Measurements from ENCODE around the gene LRRC49.
"Not testable (repeated sequence)": the region's sequence is repeated elsewhere in the genome, so short reads cannot be mapped to it uniquely, and the experiment has no call there.

The LRRC49 gene

DNA sequence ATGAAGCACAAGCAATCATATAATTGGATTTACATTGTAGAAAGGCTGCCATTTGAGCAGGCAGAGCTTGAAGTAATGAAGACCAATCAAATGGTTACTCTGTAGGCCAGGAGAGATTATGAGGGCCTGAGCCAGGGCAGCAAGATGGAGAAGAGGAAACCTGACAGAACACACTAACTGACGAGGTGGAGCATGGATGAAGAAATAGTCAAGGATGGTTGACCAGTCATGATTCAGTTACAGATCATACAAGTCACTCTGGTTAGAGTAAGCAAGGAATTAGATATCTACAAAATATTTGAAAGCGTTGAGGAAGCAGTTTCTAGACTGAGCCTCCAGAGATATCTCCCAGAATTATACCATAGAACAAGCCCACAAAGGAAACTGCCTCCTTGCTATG, 120.8 kb downstream of the LRRC49 start:
- Mint-ChIP-seq H3K27ac (no peak overlapping the region), H3K27me3 (peaks cover 38% of the 10 kb centered on the region), H3K4me3 (no peak overlapping the region), H3K9me3 (no peaks in the 10 kb centered on the region), H3K36me3 (ENCODE audit: low read depth) (no peaks in the 10 kb centered on the region), H3K4me1 (ENCODE audit: low read depth) (no peaks in the 10 kb centered on the region)
- DNase-seq, result no peak

- H3K36me3 Mint-ChIP-seq (ENCODE audit: low read depth), result no peaks in the 10 kb centered on the region
- H3K27me3 Mint-ChIP-seq, result peaks cover 34% of the 10 kb centered on the region
- DNase-seq, result no peak
- peaks cover 3% of the 10 kb centered on the region for H3K9me3 Mint-ChIP-seq
- H3K4me3 Mint-ChIP-seq, result no peak overlapping the region
- no peaks in the 10 kb centered on the region for H3K4me1 Mint-ChIP-seq (ENCODE audit: low read depth)
- H3K27ac Mint-ChIP-seq, result no peak overlapping the region
These were observed 122.7 kb downstream of the LRRC49 start for GRCh38 chr15:71015342-71015741.

GRCh38 chr15:71031232-71031631, 138.6 kb downstream of the LRRC49 start:
- DNase-seq; H3K9me3 Mint-ChIP-seq; H3K27ac Mint-ChIP-seq; H3K36me3 Mint-ChIP-seq (ENCODE audit: low read depth); H3K4me3 Mint-ChIP-seq; H3K4me1 Mint-ChIP-seq (ENCODE audit: low read depth): not testable (repeated sequence)
- H3K27me3 Mint-ChIP-seq, result peaks cover 53% of the 10 kb centered on the region

- not testable (repeated sequence) for H3K4me3 Mint-ChIP-seq; H3K9me3 Mint-ChIP-seq; H3K27ac Mint-ChIP-seq; H3K4me1 Mint-ChIP-seq (ENCODE audit: low read depth); DNase-seq; H3K36me3 Mint-ChIP-seq (ENCODE audit: low read depth)
- H3K27me3 Mint-ChIP-seq, result peaks cover 45% of the 10 kb centered on the region
These were observed 142.9 kb downstream of the LRRC49 start for GRCh38 chr15:71035478-71035877.

DNA sequence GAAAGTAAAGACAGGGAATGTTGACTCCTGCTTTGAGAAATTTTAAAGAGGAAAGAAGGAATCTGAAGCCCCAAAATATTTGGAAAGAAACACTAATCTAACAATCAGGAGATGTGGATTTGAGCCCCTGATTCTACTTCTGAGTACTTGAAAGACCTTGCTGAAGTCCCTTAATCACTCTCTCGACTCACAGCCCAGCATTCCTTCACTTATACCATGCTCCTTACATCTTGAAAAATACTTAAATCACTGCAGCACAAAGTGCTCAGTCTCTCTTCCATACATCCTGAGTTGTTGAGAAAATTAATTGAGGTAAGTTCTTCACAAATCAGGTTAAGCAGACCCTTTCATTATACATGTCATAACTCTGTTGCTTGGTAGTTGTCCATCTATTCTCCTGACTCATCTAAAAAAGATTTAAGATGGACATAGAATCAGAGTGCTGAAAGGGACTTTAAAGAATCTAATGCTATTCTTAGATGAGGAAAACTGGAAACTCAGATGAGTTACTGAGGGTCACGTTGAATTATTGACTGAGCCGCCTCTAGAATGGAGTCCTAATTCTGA, 149.8 kb downstream of the LRRC49 start:
- Mint-ChIP-seq H3K27me3 (peaks cover 5% of the 10 kb centered on the region), H3K9me3 (no peaks in the 10 kb centered on the region), H3K36me3 (ENCODE audit: low read depth) (no peaks in the 10 kb centered on the region), H3K4me1 (ENCODE audit: low read depth) (no peaks in the 10 kb centered on the region), H3K4me3 (no peak overlapping the region), H3K27ac (no peak overlapping the region)
- no peak for DNase-seq

- H3K36me3 Mint-ChIP-seq (ENCODE audit: low read depth), result no peaks in the 10 kb centered on the region
- peaks cover 6% of the 10 kb centered on the region for H3K27me3 Mint-ChIP-seq
- H3K4me3 Mint-ChIP-seq, result no peak overlapping the region
- H3K9me3 Mint-ChIP-seq, result no peaks in the 10 kb centered on the region
- H3K27ac Mint-ChIP-seq, result no peak overlapping the region
- DNase-seq, result no peak
- no peaks in the 10 kb centered on the region for H3K4me1 Mint-ChIP-seq (ENCODE audit: low read depth)
These were observed 150.7 kb downstream of the LRRC49 start for GRCh38 chr15:71043373-71043772.

DNA sequence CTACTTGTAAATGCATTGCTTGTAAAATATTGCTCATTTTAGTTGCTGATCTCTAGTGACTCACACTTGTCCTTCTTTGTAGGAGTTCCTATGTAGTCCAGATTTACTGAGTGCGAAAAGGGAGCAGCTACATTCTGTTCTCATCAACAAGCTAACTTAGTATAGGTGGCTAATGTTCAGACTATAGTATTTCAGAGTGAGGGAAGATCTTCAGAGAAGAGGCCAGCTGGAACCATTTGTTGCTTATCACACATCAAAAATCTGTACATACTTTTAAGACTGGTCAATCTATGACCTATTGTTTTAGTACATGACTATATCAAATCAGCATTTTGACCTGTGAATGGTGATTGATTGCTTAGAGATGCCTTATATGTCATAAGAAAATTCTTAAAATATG, 151.4 kb downstream of the LRRC49 start:
- no peaks in the 10 kb centered on the region for H3K4me1 Mint-ChIP-seq (ENCODE audit: low read depth)
- no peak overlapping the region for H3K27ac Mint-ChIP-seq
- H3K36me3 Mint-ChIP-seq (ENCODE audit: low read depth), result no peaks in the 10 kb centered on the region
- DNase-seq, result no peak
- H3K9me3 Mint-ChIP-seq, result no peaks in the 10 kb centered on the region
- H3K27me3 Mint-ChIP-seq, result peaks cover 9% of the 10 kb centered on the region
- H3K4me3 Mint-ChIP-seq, result no peak overlapping the region

DNA sequence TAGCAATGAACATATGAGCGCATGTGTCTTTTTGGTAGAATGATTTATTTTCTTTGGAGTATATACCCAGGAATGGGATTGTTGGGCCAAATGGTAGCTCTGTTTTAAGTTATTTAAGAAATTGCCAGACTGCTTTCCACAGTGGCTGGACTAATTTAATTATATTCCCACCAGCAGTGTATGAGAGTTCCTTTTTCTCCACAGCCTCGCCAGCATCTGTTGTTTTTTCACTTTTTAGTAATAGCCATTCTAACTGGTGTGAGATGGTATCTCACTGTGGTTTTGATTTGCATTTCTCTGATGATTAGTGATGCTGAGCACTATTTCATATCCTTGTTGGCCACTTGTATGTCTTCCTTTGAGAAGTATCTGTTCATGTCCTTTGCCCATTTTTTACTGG, 153.5 kb downstream of the LRRC49 start:
- H3K4me1 Mint-ChIP-seq (ENCODE audit: low read depth); H3K36me3 Mint-ChIP-seq (ENCODE audit: low read depth); H3K27ac Mint-ChIP-seq; H3K4me3 Mint-ChIP-seq; H3K9me3 Mint-ChIP-seq; DNase-seq: not testable (repeated sequence)
- peaks cover 11% of the 10 kb centered on the region for H3K27me3 Mint-ChIP-seq

- no peaks in the 10 kb centered on the region for H3K36me3 Mint-ChIP-seq (ENCODE audit: low read depth)
- no peaks in the 10 kb centered on the region for H3K9me3 Mint-ChIP-seq
- no peak overlapping the region for H3K27ac Mint-ChIP-seq
- no peaks in the 10 kb centered on the region for H3K4me1 Mint-ChIP-seq (ENCODE audit: low read depth)
- H3K4me3 Mint-ChIP-seq, result no peak overlapping the region
- H3K27me3 Mint-ChIP-seq, result peaks cover 19% of the 10 kb centered on the region
- DNase-seq, result no peak
These were observed 156.5 kb downstream of the LRRC49 start for GRCh38 chr15:71048913-71049675.

GRCh38 chr15:71049706-71050422, 157.2 kb downstream of the LRRC49 start:
- no peaks in the 10 kb centered on the region for H3K36me3 Mint-ChIP-seq (ENCODE audit: low read depth)
- H3K4me1 Mint-ChIP-seq (ENCODE audit: low read depth), result no peaks in the 10 kb centered on the region
- no peak overlapping the region for H3K27ac Mint-ChIP-seq
- H3K27me3 Mint-ChIP-seq, result peaks cover 19% of the 10 kb centered on the region
- no peak overlapping the region for H3K4me3 Mint-ChIP-seq
- H3K9me3 Mint-ChIP-seq, result no peaks in the 10 kb centered on the region
- no peak for DNase-seq

- Mint-ChIP-seq H3K4me3 (no peak overlapping the region), H3K9me3 (no peaks in the 10 kb centered on the region), H3K27ac (no peak overlapping the region), H3K36me3 (ENCODE audit: low read depth) (no peaks in the 10 kb centered on the region), H3K27me3 (peaks cover 19% of the 10 kb centered on the region), H3K4me1 (ENCODE audit: low read depth) (no peaks in the 10 kb centered on the region)
- DNase-seq, result no peak
These were observed 157.8 kb downstream of the LRRC49 start for GRCh38 chr15:71050461-71050860.

DNA sequence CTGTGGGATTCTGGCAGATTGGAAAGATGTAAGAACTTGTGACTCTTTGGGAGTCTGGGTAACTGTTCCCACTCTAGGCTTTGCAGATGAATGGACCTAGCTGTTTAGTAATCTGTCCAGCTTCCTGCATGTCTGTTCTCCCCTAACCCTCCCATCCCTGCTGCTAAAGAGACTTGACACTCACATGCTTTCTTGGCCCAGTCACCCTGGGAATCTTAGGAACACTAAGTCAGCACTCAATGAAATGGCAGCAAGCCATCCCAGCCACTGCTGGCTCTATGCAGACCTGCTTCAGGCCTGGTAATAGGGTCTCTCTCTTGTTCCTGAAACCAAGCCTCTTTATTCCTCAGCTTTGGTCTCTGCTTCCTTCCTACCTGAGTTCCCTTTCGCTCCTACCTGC, 158.9 kb downstream of the LRRC49 start:
- no peak overlapping the region for H3K27ac Mint-ChIP-seq
- no peaks in the 10 kb centered on the region for H3K4me1 Mint-ChIP-seq (ENCODE audit: low read depth)
- no peak for DNase-seq
- H3K27me3 Mint-ChIP-seq, result peaks cover 24% of the 10 kb centered on the region
- H3K9me3 Mint-ChIP-seq, result no peaks in the 10 kb centered on the region
- no peak overlapping the region for H3K4me3 Mint-ChIP-seq
- no peaks in the 10 kb centered on the region for H3K36me3 Mint-ChIP-seq (ENCODE audit: low read depth)

DNA sequence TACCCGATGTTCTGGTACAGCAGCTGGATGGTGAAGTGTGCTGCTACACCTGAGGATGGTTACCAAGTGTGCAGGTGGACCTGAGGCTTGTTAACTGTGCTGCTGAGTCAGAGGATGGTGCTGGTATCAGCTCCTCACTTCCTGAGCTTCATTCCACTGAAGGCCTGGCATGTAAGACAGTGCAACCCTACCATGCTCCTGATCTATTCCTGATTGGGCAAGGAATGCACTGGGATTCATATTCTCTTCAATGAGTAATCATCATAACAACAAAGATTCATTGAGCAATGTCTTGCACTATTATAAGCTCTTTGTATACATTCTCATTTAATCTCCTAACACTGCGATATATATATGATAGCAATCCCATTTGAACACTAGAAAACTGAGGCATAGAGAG, 159.7 kb downstream of the LRRC49 start:
- peaks cover 24% of the 10 kb centered on the region for H3K27me3 Mint-ChIP-seq
- H3K4me3 Mint-ChIP-seq, result no peak overlapping the region
- H3K27ac Mint-ChIP-seq, result no peak overlapping the region
- DNase-seq, result no peak
- H3K36me3 Mint-ChIP-seq (ENCODE audit: low read depth), result no peaks in the 10 kb centered on the region
- H3K9me3 Mint-ChIP-seq, result no peaks in the 10 kb centered on the region
- H3K4me1 Mint-ChIP-seq (ENCODE audit: low read depth), result no peaks in the 10 kb centered on the region

GRCh38 chr15:71054286-71054952, 161.8 kb downstream of the LRRC49 start:
- no peaks in the 10 kb centered on the region for H3K4me1 Mint-ChIP-seq (ENCODE audit: low read depth)
- H3K4me3 Mint-ChIP-seq, result no peak overlapping the region
- peaks cover 29% of the 10 kb centered on the region for H3K27me3 Mint-ChIP-seq
- no peak for DNase-seq
- H3K36me3 Mint-ChIP-seq (ENCODE audit: low read depth), result no peaks in the 10 kb centered on the region
- peaks cover 6% of the 10 kb centered on the region for H3K9me3 Mint-ChIP-seq
- H3K27ac Mint-ChIP-seq, result no peak overlapping the region

DNA sequence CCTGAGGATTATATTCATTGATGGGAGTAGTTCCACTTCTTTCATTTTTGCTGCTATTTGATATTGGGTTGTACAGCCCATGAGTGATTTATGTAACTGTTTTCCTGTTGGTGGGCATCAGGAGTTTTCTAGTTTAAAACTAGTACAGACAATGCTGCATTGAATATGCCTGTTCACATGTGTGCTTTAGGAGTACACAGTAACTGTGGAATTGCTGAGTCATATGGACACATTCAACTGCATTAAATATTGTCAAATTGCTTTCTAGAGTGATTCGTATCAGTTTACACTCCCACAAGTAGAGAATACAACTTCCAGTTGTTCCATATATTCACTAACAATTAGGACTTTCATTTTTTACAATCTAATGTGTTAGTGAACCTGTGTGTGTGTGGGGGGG, 162.8 kb downstream of the LRRC49 start:
- Mint-ChIP-seq H3K4me3 (no peak overlapping the region), H3K27me3 (peaks cover 27% of the 10 kb centered on the region), H3K4me1 (ENCODE audit: low read depth) (no peaks in the 10 kb centered on the region), H3K27ac (no peak overlapping the region), H3K9me3 (peaks cover 8% of the 10 kb centered on the region), H3K36me3 (ENCODE audit: low read depth) (no peaks in the 10 kb centered on the region)
- DNase-seq, result no peak

Data from activated T-cell treated with anti-CD3 and anti-CD28 coated beads, Interleukin-2, amount 50 U/mL, for 24 hours (primary cell).